C4-2B (cell line): ENCODE measurements around the gene SPATA24.

ENCODE experiments used
- H3K27ac ChIP-seq: fragments of 450-650 bp; 2 replicates; pipeline ENCODE4 v1.5.1; 2017
- CTCF ChIP-seq: fragments of 450-650 bp; conservative IDR thresholded peaks from 2 replicates; pipeline ENCODE4 v1.5.1; 2017; ENCODE audit warnings: mild to moderate bottlenecking
- ZFX ChIP-seq: fragments of 450-650 bp; IDR thresholded peaks from 2 replicates; pipeline ENCODE4 v1.6.1; 2017

The SPATA24 gene

GRCh38 chr5:139422307-139422893 is 18.5 kb upstream of the SPATA24 start:
- TF ChIP-seq ZFX, result no peak
- TF ChIP-seq CTCF, result peak; percentile 92
- no peak overlapping the region for H3K27ac ChIP-seq

- H3K27ac ChIP-seq, result no peak overlapping the region
Observed at GRCh38 chr5:139419226-139420192, 15.6 kb upstream of the SPATA24 start.

GRCh38 chr5:139418793-139419192 is 14.9 kb upstream of the SPATA24 start:
- TF ChIP-seq CTCF (no peak), ZFX (no peak)
- no peak overlapping the region for H3K27ac ChIP-seq

More at GRCh38 chr5:139419226-139420192, 15.6 kb upstream of the SPATA24 start:
- TF ChIP-seq ZFX (no peak), CTCF (no peak)

- TF ChIP-seq CTCF, result no peak
- no peak for TF ChIP-seq ZFX
- no peak overlapping the region for H3K27ac ChIP-seq
Observed at GRCh38 chr5:139417214-139417613, 13.3 kb upstream of the SPATA24 start.

GRCh38 chr5:139416651-139417050 is 12.8 kb upstream of the SPATA24 start:
- TF ChIP-seq ZFX, result no peak
- no peak for TF ChIP-seq CTCF
- H3K27ac ChIP-seq, result no peak overlapping the region

GRCh38 chr5:139415869-139416268 is 12.0 kb upstream of the SPATA24 start:
- TF ChIP-seq CTCF (no peak), ZFX (no peak)
- H3K27ac ChIP-seq, result no peak overlapping the region

GRCh38 chr5:139415221-139415861 is 11.5 kb upstream of the SPATA24 start:
- H3K27ac ChIP-seq, result no peak overlapping the region

More at GRCh38 chr5:139415221-139415861, 11.5 kb upstream of the SPATA24 start:
- TF ChIP-seq CTCF, result no peak
- TF ChIP-seq ZFX, result no peak
